HCT116 (cell line): ENCODE results near the gene SEMA4D.

Source experiments
- CEBPB ChIP-seq: IDR thresholded peaks from 2 replicates; pipeline ENCODE4 v1.6.1; 2012; ENCODE audit warnings: low read depth
- CTCF ChIP-seq, 3 experiments: fragments of 200-600 bp in 1 of 3; sonication (generic) in 1 of 3; IDR thresholded peaks in 2 of 3; conservative IDR thresholded peaks in 1 of 3; 2 replicates each; pipeline ENCODE4 v1.5.1; 2012 to 2017; ENCODE audit warnings: low read depth in 2 of 3, low read length in 2 of 3, antibody characterized with exemption in 1 of 3, borderline replicate concordance in 1 of 3, control low read depth in 1 of 3, mild to moderate bottlenecking in 1 of 3, mixed read lengths in 1 of 3, mixed run types in 1 of 3, moderate library complexity in 1 of 3; ENCODE audit not compliant: insufficient read depth in 1 of 3
- EZH2 ChIP-seq: fragments of 200-600 bp; sonication (generic); IDR thresholded peaks from 2 replicates; pipeline ENCODE4 v1.6.1; 2017; ENCODE audit warnings: antibody characterized with exemption, mixed run types
- MAX ChIP-seq: IDR thresholded peaks from 2 replicates; pipeline ENCODE4 v1.6.1; 2012
- POLR2A ChIP-seq: IDR thresholded peaks from 2 replicates; pipeline ENCODE4 v1.7.0; 2011; ENCODE audit warnings: borderline replicate concordance; ENCODE audit not compliant: insufficient read depth, insufficient read length; ENCODE audit errors: extremely low read depth
- POLR2AphosphoS5 ChIP-seq: IDR thresholded peaks from 2 replicates; pipeline ENCODE4 v1.6.1; 2011; ENCODE audit warnings: mild to moderate bottlenecking, low read depth, low read length, moderate library complexity
- RAD21 ChIP-seq: IDR thresholded peaks from 2 replicates; pipeline ENCODE4 v1.6.1; 2012; ENCODE audit warnings: low read depth, mild to moderate bottlenecking
- SIN3A ChIP-seq: IDR thresholded peaks from 2 replicates; pipeline ENCODE4 v1.6.1; 2012; ENCODE audit warnings: low read depth
- SP1 ChIP-seq: IDR thresholded peaks from 2 replicates; pipeline ENCODE4 v1.6.1; 2012; ENCODE audit warnings: low read depth
- YY1 ChIP-seq: IDR thresholded peaks from 2 replicates; pipeline ENCODE4 v1.6.1; 2011; ENCODE audit warnings: low read length, low read depth, moderate library complexity, mild to moderate bottlenecking; ENCODE audit not compliant: insufficient replicate concordance; ENCODE audit errors: extremely low read depth
- ZNF274 ChIP-seq: fragments of 200-500 bp; sonication (Bioruptor generic); IDR thresholded peaks from 2 replicates; pipeline ENCODE4 v1.6.1; 2014; ENCODE audit warnings: mild to moderate bottlenecking, low read depth, low read length, inconsistent platforms

GRCh38 chr9:89313842-89314241, 184.1 kb downstream of the SEMA4D start:
- TF ChIP-seq EZH2 (no peak), SP1 (no peak), CTCF (IDR thresholded peaks at IDR 0.05 in 2 of 3, conservative IDR thresholded peaks at IDR 0.05 in 1 of 3; ENCODE audit: borderline replicate concordance in 1 of 3, insufficient read depth in 1 of 3, low read depth in 2 of 3, low read length in 2 of 3) (no peak), RAD21 (no peak), POLR2AphosphoS5 (no peak), SIN3A (no peak), ZNF274 (no peak), CEBPB (no peak), YY1 (no peak), POLR2A (no peak), MAX (no peak)
